CD14-positive monocyte (primary cell): Measurements from ENCODE around the gene RNF26. TPM values are rescaled to one million over a fixed set of nuclear protein-coding genes. Genes with fewer than 3 reads are reported as not detected.
A peak's percentile ranks its signal among the peaks of the same experiment; 100 is the strongest.

Experiments used
- DNase-seq, 3 donors: peaks; one replicate each; pipeline ENCODE4 v3.0.0-alpha.2; 2011 to 2022
- H2AFZ ChIP-seq: 2 replicates; pipeline ENCODE4 v1.6.0; 2012; ENCODE audit warnings: mild to moderate bottlenecking, low read depth, low read length, inconsistent platforms; ENCODE audit not compliant: insufficient read depth, poor library complexity, severe bottlenecking
- H3K27ac ChIP-seq, 2 donors: 1 replicate in 1 of 2; 2 replicates in 1 of 2; pipeline ENCODE4 v1.5.1; 2012 to 2013; ENCODE audit warnings: low read length in 2 of 2, control low read depth in 1 of 2, inconsistent platforms in 1 of 2, low read depth in 1 of 2, mild to moderate bottlenecking in 1 of 2
- H3K27me3 ChIP-seq, 2 donors: one replicate each; pipeline versions ENCODE4 v1.6.0 to v1.6.1; 2011 to 2013; ENCODE audit warnings: low read length in 2 of 2; ENCODE audit not compliant: control insufficient read depth in 2 of 2, insufficient read depth in 2 of 2
- H3K36me3 ChIP-seq, 2 donors: replicated peaks in 1 of 2; 1 replicate in 1 of 2; 2 replicates in 1 of 2; pipeline versions ENCODE4 v1.5.1 to v1.6.1; 2012 to 2013; ENCODE audit warnings: low read length in 2 of 2, control low read depth in 1 of 2, inconsistent platforms in 1 of 2, mild to moderate bottlenecking in 1 of 2; ENCODE audit not compliant: insufficient read depth in 2 of 2, control insufficient read depth in 1 of 2
- H3K4me1 ChIP-seq, 2 donors: 1 replicate in 1 of 2; 2 replicates in 1 of 2; pipeline versions ENCODE4 v1.5.1 to v1.6.1; 2012 to 2013; ENCODE audit warnings: low read length in 2 of 2, control low read depth in 1 of 2, inconsistent platforms in 1 of 2, mild to moderate bottlenecking in 1 of 2, moderate library complexity in 1 of 2; ENCODE audit not compliant: insufficient read depth in 2 of 2, control insufficient read depth in 1 of 2
- H3K4me2 ChIP-seq: replicated peaks from 2 replicates; pipeline ENCODE3; 2012; ENCODE audit warnings: low read length, moderate library complexity, mild to moderate bottlenecking; ENCODE audit not compliant: poor library complexity, severe bottlenecking; ENCODE audit errors: extremely low read depth
- H3K4me3 ChIP-seq, 3 experiments: fragments of 200-600 bp in 1 of 3; sonication (generic) in 1 of 3; replicated peaks in 1 of 3; 1 replicate in 2 of 3; 2 replicates in 1 of 3; pipeline ENCODE4 v1.5.1; 2011 to 2013; ENCODE audit warnings: low read length in 3 of 3, mild to moderate bottlenecking in 3 of 3, control low read depth in 2 of 3, low read depth in 2 of 3, inconsistent platforms in 1 of 3, moderate library complexity in 1 of 3
- H3K79me2 ChIP-seq: 2 replicates; pipeline ENCODE4 v1.6.0; 2012; ENCODE audit warnings: mild to moderate bottlenecking, control low read depth, inconsistent platforms, low read length, moderate library complexity; ENCODE audit not compliant: insufficient read depth
- H3K9ac ChIP-seq: 2 replicates; pipeline ENCODE4 v1.6.0; 2017; ENCODE audit warnings: low read length, mild to moderate bottlenecking; ENCODE audit not compliant: insufficient read depth, poor library complexity, severe bottlenecking
- H3K9me3 ChIP-seq, 2 donors: replicated peaks in 1 of 2; 1 replicate in 1 of 2; 2 replicates in 1 of 2; pipeline versions ENCODE4 v1.5.1 to v1.6.1; 2012 to 2013; ENCODE audit warnings: low read length in 2 of 2, control low read depth in 1 of 2; ENCODE audit not compliant: control insufficient read depth in 1 of 2, insufficient read depth in 1 of 2
- H4K20me1 ChIP-seq: 2 replicates; pipeline ENCODE4 v1.6.0; 2012; ENCODE audit warnings: mild to moderate bottlenecking, low read length, control low read depth, moderate library complexity; ENCODE audit not compliant: insufficient read depth
- H3K27ac Mint-ChIP-seq, 7 donors: one replicate each; pipeline ENCODE4 v1.8.0; 2020; ENCODE audit warnings: mild to moderate bottlenecking in 7 of 7, mixed read lengths in 7 of 7, moderate library complexity in 6 of 7, inconsistent platforms in 2 of 7
- H3K27me3 Mint-ChIP-seq, 3 donors: one replicate each; pipeline ENCODE4 v1.8.0; 2021 to 2022; ENCODE audit warnings: low read depth in 3 of 3, mild to moderate bottlenecking in 3 of 3, mixed read lengths in 3 of 3, moderate library complexity in 3 of 3, inconsistent platforms in 1 of 3
- H3K36me3 Mint-ChIP-seq, 2 donors: one replicate each; pipeline ENCODE4 v1.8.0; 2020; ENCODE audit warnings: mixed read lengths in 2 of 2, inconsistent platforms in 1 of 2, mild to moderate bottlenecking in 1 of 2
- H3K4me1 Mint-ChIP-seq: one replicate; pipeline ENCODE4 v1.8.0; 2020; ENCODE audit warnings: mild to moderate bottlenecking, mixed read lengths
- H3K4me3 Mint-ChIP-seq, 2 donors: one replicate each; pipeline ENCODE4 v1.8.0; 2020; ENCODE audit warnings: mild to moderate bottlenecking in 2 of 2, mixed read lengths in 2 of 2, moderate library complexity in 1 of 2
- H3K9me3 Mint-ChIP-seq, 7 donors: one replicate each; pipeline ENCODE4 v1.8.0; 2020 to 2022; ENCODE audit warnings: mixed read lengths in 7 of 7, mild to moderate bottlenecking in 6 of 7, moderate library complexity in 6 of 7, inconsistent platforms in 2 of 7
- WGBS: methylation state at CpG from one replicate; pipeline ENCODE4 v1.1.5; 2013; ENCODE audit warnings: missing lambda C conversion rate; ENCODE audit not compliant: insufficient coverage; 5-methylcytosine and 5-hydroxymethylcytosine counted together
- intact Hi-C, 2 donors: fragments of 100-400 bp; cut with micrococcal nuclease; formaldehyde crosslinking; loops; one replicate each; pipeline versions ENCODE4 v1.15.0 to v1.15.1; 2023
- polyA plus RNA-seq, 3 donors: library from polyadenylated mRNA; depleted of rRNA in 1 of 3; unstranded in 2 of 3; stranded (reverse) in 1 of 3; fragments of 300-500 nt in 2 of 3; fragments of >200 nt in 1 of 3; fragmentation: Illumina TruSeq in 2 of 3; gene quantifications; 1 replicate in 2 of 3; 2 replicates in 1 of 3; pipeline ENCODE4 v1.2.3, GENCODE V29; 2012 to 2021
- TF ChIP-seq, protein P1 (sequence below): fragments of 200-600 bp; IDR thresholded peaks from one replicate; pipeline ENCODE4 v1.8.0; 2022; ENCODE audit warnings: antibody characterized with exemption, mild to moderate bottlenecking

The RNF26 gene
- polyA plus RNA-seq, 3 donors = 6.8 to 27.6 (median 20.5) TPM

DNA sequence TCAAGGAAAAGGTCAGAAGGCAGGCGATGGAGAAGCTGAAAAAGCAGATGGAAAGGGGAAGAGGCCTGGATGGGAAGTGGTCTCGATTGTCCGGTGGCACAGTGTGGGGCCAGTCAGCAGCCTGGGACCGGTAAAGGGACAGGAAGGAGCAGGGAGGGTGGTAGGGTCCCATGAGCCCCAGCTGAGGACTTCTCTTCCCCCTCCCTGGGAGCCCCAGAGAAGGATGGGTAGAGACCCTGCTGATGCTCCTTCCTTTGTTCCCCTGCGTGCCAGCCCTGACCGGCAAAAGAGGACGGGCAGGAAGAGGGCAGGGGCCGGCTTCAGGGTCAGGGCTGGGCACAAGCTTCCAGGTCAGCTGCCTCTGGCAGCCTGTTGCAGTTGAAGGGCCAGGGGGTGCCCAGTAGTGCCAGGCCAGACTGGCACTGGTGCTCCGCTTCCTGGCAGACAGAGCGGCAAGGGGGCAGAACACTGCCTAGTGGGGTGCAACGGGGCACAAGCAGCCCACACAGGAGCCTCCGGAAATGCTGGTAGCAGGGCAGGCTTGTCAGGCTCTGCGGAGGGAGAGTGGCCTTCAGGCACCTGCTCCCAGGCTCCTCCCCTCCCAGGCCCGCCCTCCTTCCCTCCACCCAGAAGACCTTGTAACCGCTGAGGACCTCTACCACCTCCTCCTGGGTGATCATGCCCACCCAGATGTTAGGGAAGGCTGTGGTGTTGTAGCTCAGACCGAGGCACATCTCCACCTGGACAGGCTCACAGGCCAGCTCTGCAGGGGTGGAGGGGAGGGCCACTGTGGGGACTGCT is 7.1 kb downstream of the RNF26 start:
- Histone ChIP-seq H3K36me3 (peaks cover 0 to 8% of the 10 kb centered on the region in 2 donors), H3K4me2 (no peak overlapping the region), H4K20me1 (peaks cover 12% of the 10 kb centered on the region), H3K27ac (no peak overlapping the region), H2AFZ (no peak overlapping the region), H3K27me3 (peaks cover 24 to 51% of the 10 kb centered on the region in 2 donors), H3K4me1 (peaks cover 21 to 29% of the 10 kb centered on the region in 2 donors), H3K79me2 (peaks cover 8% of the 10 kb centered on the region), H3K9ac (no peak overlapping the region), H3K9me3 (peaks cover 0 to 16% of the 10 kb centered on the region in 2 donors), H3K4me3 (no peak overlapping the region)
- TF ChIP-seq, protein P1, sequence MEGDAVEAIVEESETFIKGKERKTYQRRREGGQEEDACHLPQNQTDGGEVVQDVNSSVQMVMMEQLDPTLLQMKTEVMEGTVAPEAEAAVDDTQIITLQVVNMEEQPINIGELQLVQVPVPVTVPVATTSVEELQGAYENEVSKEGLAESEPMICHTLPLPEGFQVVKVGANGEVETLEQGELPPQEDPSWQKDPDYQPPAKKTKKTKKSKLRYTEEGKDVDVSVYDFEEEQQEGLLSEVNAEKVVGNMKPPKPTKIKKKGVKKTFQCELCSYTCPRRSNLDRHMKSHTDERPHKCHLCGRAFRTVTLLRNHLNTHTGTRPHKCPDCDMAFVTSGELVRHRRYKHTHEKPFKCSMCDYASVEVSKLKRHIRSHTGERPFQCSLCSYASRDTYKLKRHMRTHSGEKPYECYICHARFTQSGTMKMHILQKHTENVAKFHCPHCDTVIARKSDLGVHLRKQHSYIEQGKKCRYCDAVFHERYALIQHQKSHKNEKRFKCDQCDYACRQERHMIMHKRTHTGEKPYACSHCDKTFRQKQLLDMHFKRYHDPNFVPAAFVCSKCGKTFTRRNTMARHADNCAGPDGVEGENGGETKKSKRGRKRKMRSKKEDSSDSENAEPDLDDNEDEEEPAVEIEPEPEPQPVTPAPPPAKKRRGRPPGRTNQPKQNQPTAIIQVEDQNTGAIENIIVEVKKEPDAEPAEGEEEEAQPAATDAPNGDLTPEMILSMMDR = no peak
- Mint-ChIP-seq H3K27me3 (peaks cover 39 to 63% (median 63%) of the 10 kb centered on the region in 3 donors), H3K36me3 (peaks cover 13 to 19% of the 10 kb centered on the region in 2 donors), H3K9me3 (peaks cover 0 to 11% (median 7%) of the 10 kb centered on the region in 7 donors), H3K27ac (peak overlapping the region in 1 of 7 donors; percentile 51), H3K4me3 (peak overlapping the region in 1 of 2 donors; percentile 85), H3K4me1 (peaks cover 23% of the 10 kb centered on the region)
- DNase-seq = peak in 2 of 3 donors; percentile 23 to 37
- intact Hi-C loops = no loop called here
- WGBS = 13% methylated on average over 11 of the region's 16 CpGs

DNA sequence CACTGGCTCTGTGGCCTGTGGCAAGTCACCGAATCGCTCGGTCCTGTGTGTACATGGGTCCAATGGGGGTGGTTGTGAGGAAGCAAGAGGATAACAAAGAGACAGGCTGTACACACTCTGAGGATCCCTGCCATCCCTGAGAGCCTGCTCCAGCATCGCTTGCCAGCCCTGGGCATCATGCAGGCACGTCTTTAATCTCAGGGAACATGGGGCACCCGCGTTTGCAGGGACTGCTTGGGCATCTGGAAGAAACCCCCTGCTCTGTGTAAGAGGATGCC is 7.6 kb downstream of the RNF26 start:
- Histone ChIP-seq H3K4me3 (no peak overlapping the region), H3K4me1 (peaks cover 21 to 29% of the 10 kb centered on the region in 2 donors), H3K36me3 (peaks cover 0 to 3% of the 10 kb centered on the region in 2 donors), H2AFZ (no peak overlapping the region), H3K9me3 (peaks cover 0 to 16% of the 10 kb centered on the region in 2 donors), H3K4me2 (no peak overlapping the region), H3K9ac (no peak overlapping the region), H3K27ac (no peak overlapping the region), H3K27me3 (peaks cover 24 to 51% of the 10 kb centered on the region in 2 donors), H4K20me1 (peaks cover 12% of the 10 kb centered on the region), H3K79me2 (peaks cover 2% of the 10 kb centered on the region)
- intact Hi-C loops = no loop called here
- Mint-ChIP-seq H3K4me3 (peak overlapping the region in 1 of 2 donors; percentile 33), H3K27ac (no peak overlapping the region), H3K9me3 (peaks cover 0 to 11% (median 7%) of the 10 kb centered on the region in 7 donors), H3K36me3 (peaks cover 8 to 16% of the 10 kb centered on the region in 2 donors), H3K4me1 (peaks cover 23% of the 10 kb centered on the region), H3K27me3 (peaks cover 42 to 68% (median 64%) of the 10 kb centered on the region in 3 donors)
- WGBS = 90% methylated on average over 5 of the region's 7 CpGs
- TF ChIP-seq, protein P1 = no peak
- no peak for DNase-seq
